Measurements from ENCODE around the gene PEBP1. TPM values are rescaled to one million over a fixed set of nuclear protein-coding genes. Genes with fewer than 3 reads are reported as not detected.

Gene PEBP1
- total and polyA plus RNA-seq, 2 of the 8 experiments (the other 6 are each of a cell fraction or from before 2014, with no cell fraction given), result 444 to 622 TPM

DNA sequence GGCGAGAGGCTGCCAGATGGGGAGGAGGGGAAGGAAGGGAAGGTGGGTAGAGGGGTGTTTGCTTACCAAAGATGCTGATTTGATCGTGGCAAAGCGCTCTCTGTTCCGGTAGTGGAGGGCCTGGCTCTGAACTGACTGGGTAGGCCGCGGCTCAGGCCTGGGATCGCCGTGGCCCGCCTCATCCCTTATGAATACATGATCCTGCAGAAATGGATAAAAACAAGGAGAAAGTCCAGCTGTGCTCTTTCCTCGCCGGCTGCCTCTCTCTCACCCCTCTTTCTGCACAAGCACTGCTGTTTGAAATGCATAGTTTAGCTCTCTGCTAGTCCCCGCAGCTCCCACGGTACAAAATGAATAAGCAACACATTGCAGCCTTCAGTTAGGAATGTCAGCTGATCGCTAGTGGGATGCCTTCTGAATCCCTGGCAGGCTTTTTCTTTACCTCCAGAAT lies 53.8 kb downstream of the PEBP1 start:
- Histone ChIP-seq H3K23ac (ENCODE audit: insufficient read length) (no peak overlapping the region), H3K4me3 (ENCODE audit: extremely low read depth in 1 of 4, insufficient read depth in 2 of 4, low read depth in 3 of 4, low read length in 4 of 4) (peak overlapping the region in 2 of 4 experiments; percentile 8 to 47; a peak in 3 of 8 replicates), H4K5ac (ENCODE audit: insufficient read length, low read depth, low read length) (no peak overlapping the region), H3K79me2 (ENCODE audit: control insufficient read depth in 1 of 2, insufficient read depth in 2 of 2, low read length in 2 of 2) (no peaks in the 10 kb centered on the region), H2BK15ac (ENCODE audit: low read length) (no peak overlapping the region), H4K91ac (replicated peaks; ENCODE audit: insufficient read length, low read length) (no peak overlapping the region), H4K20me1 (replicated peaks in 1 of 2; ENCODE audit: control insufficient read depth in 1 of 2, insufficient read depth in 2 of 2, low read length in 2 of 2) (no peaks in the 10 kb centered on the region), H3K9ac (replicated peaks in 1 of 4; ENCODE audit: extremely low read depth in 1 of 4, low read depth in 3 of 4, low read length in 3 of 4) (peak overlapping the region in 1 of 4 experiments; percentile 24; a peak in 1 of 7 replicates), H3K36me3 (ENCODE audit: control insufficient read depth in 2 of 4, insufficient read depth in 4 of 4, low read length in 3 of 4) (no peaks in the 10 kb centered on the region), H3K14ac (ENCODE audit: insufficient read length) (no peak overlapping the region), H2BK5ac (ENCODE audit: low read depth, low read length) (no peak overlapping the region), H4K8ac (ENCODE audit: extremely low read depth, insufficient read depth, low read length) (peak overlapping the region; percentile 81; the same call in 1 of the 2 replicates), H3K4me1 (replicated peaks in 1 of 4; ENCODE audit: control insufficient read depth in 3 of 4, insufficient read depth in 4 of 4, low read length in 3 of 4) (peaks cover 0 to 4% (median 3%) of the 10 kb centered on the region in 4 experiments; a peak in 5 of 7 replicates), H3K56ac (replicated peaks; ENCODE audit: insufficient read length, low read depth, low read length) (no peak overlapping the region), H3K23me2 (ENCODE audit: low read depth, low read length) (no peaks in the 10 kb centered on the region; the same call in 1 of the 2 replicates), H3K4me2 (ENCODE audit: insufficient read depth in 1 of 2, low read depth in 2 of 2, low read length in 2 of 2) (peak overlapping the region; percentile 61 to 72), H2AFZ (ENCODE audit: low read length) (peak overlapping the region; percentile 98), H3K18ac (ENCODE audit: extremely low read depth, low read length) (no peak overlapping the region), H3K79me1 (ENCODE audit: low read depth, low read length) (no peaks in the 10 kb centered on the region), H2BK12ac (ENCODE audit: low read depth, low read length) (peak overlapping the region; percentile 51; the same call in 1 of the 2 replicates), H3K9me3 (ENCODE audit: insufficient read depth in 2 of 2, low read depth in 1 of 2, low read length in 1 of 2) (no peaks in the 10 kb centered on the region), H2AK5ac (ENCODE audit: low read depth, low read length) (no peak overlapping the region), H2BK20ac (ENCODE audit: low read length) (peak overlapping the region; percentile 74; the same call in 1 of the 2 replicates), H3K27me3 (replicated peaks in 1 of 4; ENCODE audit: control insufficient read depth in 3 of 4, extremely low read depth in 1 of 4, insufficient read depth in 3 of 4, low read length in 3 of 4) (no peaks in the 10 kb centered on the region), H2BK120ac (replicated peaks; ENCODE audit: low read depth, low read length) (no peak overlapping the region), H3K4ac (replicated peaks; ENCODE audit: insufficient read length, low read depth, low read length) (no peak overlapping the region), H3K27ac (ENCODE audit: low read depth, low read length) (no peak overlapping the region)
- TF ChIP-seq ASH2L (IDR thresholded peaks at IDR 0.05; ENCODE audit: low read length), result peak; percentile 83
- TF ChIP-seq, protein P1, sequence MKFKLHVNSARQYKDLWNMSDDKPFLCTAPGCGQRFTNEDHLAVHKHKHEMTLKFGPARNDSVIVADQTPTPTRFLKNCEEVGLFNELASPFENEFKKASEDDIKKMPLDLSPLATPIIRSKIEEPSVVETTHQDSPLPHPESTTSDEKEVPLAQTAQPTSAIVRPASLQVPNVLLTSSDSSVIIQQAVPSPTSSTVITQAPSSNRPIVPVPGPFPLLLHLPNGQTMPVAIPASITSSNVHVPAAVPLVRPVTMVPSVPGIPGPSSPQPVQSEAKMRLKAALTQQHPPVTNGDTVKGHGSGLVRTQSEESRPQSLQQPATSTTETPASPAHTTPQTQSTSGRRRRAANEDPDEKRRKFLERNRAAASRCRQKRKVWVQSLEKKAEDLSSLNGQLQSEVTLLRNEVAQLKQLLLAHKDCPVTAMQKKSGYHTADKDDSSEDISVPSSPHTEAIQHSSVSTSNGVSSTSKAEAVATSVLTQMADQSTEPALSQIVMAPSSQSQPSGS (IDR thresholded peaks at IDR 0.05; ENCODE audit: low read length), result no peak
- 35% methylated on average over 12 of the region's 14 CpGs; no CpG with 5 or more reads in 1 of the 2 experiments for WGBS, 2 experiments (ENCODE audit: extremely low coverage in 1 of 2, insufficient coverage in 1 of 2, insufficient read length in 1 of 2, insufficient replicate concordance in 2 of 2, low coverage in 1 of 2, low lambda C conversion rate in 2 of 2, missing lambda C conversion rate in 1 of 2)
- CTCF ChIA-PET (ENCODE audit: partially characterized antibody), result interaction anchor here (0.6 to 1.6 kb wide), 5 partner anchors 8 to 187 kb away, joined by 3 to 9 read pairs (median 3); partner anchors contain the start of genes SUDS3 and TAOK3
- POLR2A ChIA-PET (ENCODE audit: partially characterized antibody), result interaction anchor here (0.7 to 1.0 kb wide), 2 partner anchors 150 to 181 kb away, joined by 3 read pairs; no protein-coding TSS in a partner anchor
- FAIRE-seq (peak; percentile 73), DNase-seq (ENCODE audit: low read depth in 1 of 2, low spot score in 2 of 2) (peak in 1 of 2 experiments; percentile 65)
